Neural cell (in vitro differentiated cells): ENCODE results near the gene CDK12. TPM values are rescaled to one million over a fixed set of nuclear protein-coding genes. Genes with fewer than 3 reads are reported as not detected.

Experiments
- H2AFZ ChIP-seq: fragments of 200-600, 300-800 bp; sonication (generic), shearing (Covaris generic); 2 replicates; pipeline ENCODE4 v1.6.0; 2014; ENCODE audit warnings: low read depth, mild to moderate bottlenecking, antibody characterized with exemption, low read length, moderate library complexity
- H3F3A ChIP-seq: fragments of 200-600 bp; shearing (Covaris generic); 2 replicates; pipeline ENCODE4 v1.6.1; 2016; ENCODE audit warnings: mild to moderate bottlenecking, moderate library complexity, mixed read lengths, antibody characterized with exemption, low read length; ENCODE audit not compliant: insufficient read depth, poor library complexity, severe bottlenecking
- H3K27ac ChIP-seq: fragments of 200-600, 300-800 bp; sonication (generic), shearing (Covaris generic); 2 replicates; pipeline ENCODE4 v1.5.1; 2014; ENCODE audit warnings: mild to moderate bottlenecking, low read length, moderate library complexity
- H3K27me3 ChIP-seq: fragments of 300-800, 200-600 bp; sonication (generic), shearing (Covaris generic); 2 replicates; pipeline ENCODE4 v1.6.0; 2014; ENCODE audit warnings: mild to moderate bottlenecking, low read depth, low read length, moderate library complexity; ENCODE audit not compliant: insufficient read depth
- H3K36me3 ChIP-seq: fragments of 300-800, 200-600 bp; sonication (generic), shearing (Covaris generic); 2 replicates; pipeline ENCODE4 v1.5.1; 2014; ENCODE audit warnings: mild to moderate bottlenecking, antibody characterized with exemption, low read length, moderate library complexity; ENCODE audit not compliant: insufficient read depth
- H3K4me2 ChIP-seq: fragments of 300-800, 200-600 bp; sonication (generic), shearing (Covaris generic); 2 replicates; pipeline ENCODE4 v1.6.0; 2014; ENCODE audit warnings: mild to moderate bottlenecking, low read length
- H3K4me3 ChIP-seq: fragments of 300-800, 200-600 bp; sonication (generic), shearing (Covaris generic); 2 replicates; pipeline ENCODE4 v1.5.1; 2014; ENCODE audit warnings: mild to moderate bottlenecking, low read length, moderate library complexity
- H3K79me2 ChIP-seq: fragments of 200-600 bp; shearing (Covaris generic); replicated peaks from 2 replicates; pipeline ENCODE4 v1.6.0; 2014; ENCODE audit warnings: mild to moderate bottlenecking, low read length, moderate library complexity; ENCODE audit not compliant: insufficient read depth
- H3K9ac ChIP-seq: fragments of 300-800, 200-600 bp; sonication (generic), shearing (Covaris generic); 2 replicates; pipeline ENCODE4 v1.6.1; 2016; ENCODE audit warnings: mild to moderate bottlenecking, low read length, mixed read lengths
- H3K9me2 ChIP-seq: fragments of 200-600 bp; shearing (Covaris generic); 2 replicates; pipeline ENCODE4 v1.6.1; 2016; ENCODE audit warnings: mild to moderate bottlenecking, low read length, mixed read lengths; ENCODE audit not compliant: insufficient read depth
- H3K9me3 ChIP-seq: fragments of 200-600, 300-800 bp; sonication (generic), shearing (Covaris generic); 2 replicates; pipeline ENCODE4 v1.6.1; 2016; ENCODE audit warnings: mild to moderate bottlenecking, mixed run types, low read length, moderate library complexity, mixed read lengths
- H4K20me1 ChIP-seq: fragments of 200-600 bp; shearing (Covaris generic); 2 replicates; pipeline ENCODE4 v1.6.1; 2016; ENCODE audit warnings: mild to moderate bottlenecking, mixed run types; ENCODE audit not compliant: insufficient read depth
- EP300 ChIP-seq: fragments of 450-650 bp; conservative IDR thresholded peaks from 2 replicates; pipeline ENCODE4 v1.6.1; 2014; ENCODE audit warnings: antibody characterized with exemption, mild to moderate bottlenecking, moderate library complexity; ENCODE audit not compliant: poor library complexity, severe bottlenecking
- EZH2 ChIP-seq: fragments of 200-600, 300-800 bp; shearing (Covaris generic), sonication (generic); IDR thresholded peaks from 2 replicates; pipeline ENCODE4 v1.6.1; 2014; ENCODE audit warnings: antibody characterized with exemption, low read length, borderline replicate concordance, mild to moderate bottlenecking; ENCODE audit not compliant: insufficient read depth, poor library complexity, severe bottlenecking
- MXI1 ChIP-seq: fragments of 450-650 bp; conservative IDR thresholded peaks from 2 replicates; pipeline ENCODE4 v1.6.1; 2014; ENCODE audit warnings: antibody characterized with exemption, mild to moderate bottlenecking; ENCODE audit not compliant: poor library complexity, severe bottlenecking
- POLR2AphosphoS5 ChIP-seq: IDR thresholded peaks from 2 replicates; pipeline ENCODE4 v1.6.1; 2012
- RAD21 ChIP-seq: fragments of 450-650 bp; conservative IDR thresholded peaks from 2 replicates; pipeline ENCODE4 v1.6.1; 2014; ENCODE audit warnings: antibody characterized with exemption, mild to moderate bottlenecking, moderate library complexity
- SMC3 ChIP-seq: fragments of 450-650 bp; conservative IDR thresholded peaks from 2 replicates; pipeline ENCODE4 v1.6.1; 2014; ENCODE audit warnings: antibody characterized with exemption, mild to moderate bottlenecking, moderate library complexity; ENCODE audit not compliant: poor library complexity
- TAF1 ChIP-seq: IDR thresholded peaks from 2 replicates; pipeline ENCODE4 v1.6.1; 2012; ENCODE audit warnings: low read depth
- polyA plus RNA-seq: library from polyadenylated mRNA; depleted of rRNA; stranded (reverse); fragments of >200 nt; gene quantifications from 2 replicates; pipeline ENCODE4 v1.2.3, GENCODE V29; 2014
- TF ChIP-seq, protein P1 (sequence below): fragments of 450-650 bp; IDR thresholded peaks from 2 replicates; pipeline ENCODE4 v1.5.1; 2014; ENCODE audit warnings: antibody characterized with exemption, mild to moderate bottlenecking, moderate library complexity; ENCODE audit not compliant: poor library complexity, severe bottlenecking
- TF ChIP-seq, protein P2 (sequence below): IDR thresholded peaks from 2 replicates; pipeline ENCODE4 v1.6.1; 2012; ENCODE audit warnings: borderline replicate concordance

CDK12 gene
- polyA plus RNA-seq, 1 donor from 2014 or later = 10.4 TPM

DNA sequence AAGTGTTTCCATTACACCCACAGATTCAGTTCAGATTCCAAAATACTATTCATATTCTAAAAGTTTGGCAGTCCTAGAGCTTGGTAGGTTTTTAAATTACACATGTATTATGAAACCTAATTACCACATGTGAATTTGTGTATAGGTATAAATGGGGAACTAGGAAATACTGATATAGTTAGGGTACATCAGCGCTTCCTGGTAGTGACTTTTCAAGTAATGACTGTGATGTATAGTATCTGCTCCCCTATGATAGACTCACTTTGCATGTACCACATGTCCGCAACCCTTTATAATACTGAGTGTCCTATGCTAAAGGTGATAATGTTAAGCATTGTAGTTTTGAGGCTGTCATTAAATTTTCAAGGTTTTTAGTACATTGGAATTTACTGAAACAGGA lies 22.9 kb downstream of the CDK12 start:
- Histone ChIP-seq H3K4me2 (no peak overlapping the region), H3K27ac (no peak overlapping the region), H3K9me3 (no peaks in the 10 kb centered on the region), H4K20me1 (no peaks in the 10 kb centered on the region), H3K27me3 (no peaks in the 10 kb centered on the region), H3K4me3 (no peak overlapping the region), H2AFZ (no peak overlapping the region), H3K9ac (no peak overlapping the region), H3K79me2 (peaks cover 10% of the 10 kb centered on the region), H3K9me2 (no peaks in the 10 kb centered on the region), H3F3A (no peaks in the 10 kb centered on the region), H3K36me3 (no peaks in the 10 kb centered on the region)
- TF ChIP-seq, protein P1, sequence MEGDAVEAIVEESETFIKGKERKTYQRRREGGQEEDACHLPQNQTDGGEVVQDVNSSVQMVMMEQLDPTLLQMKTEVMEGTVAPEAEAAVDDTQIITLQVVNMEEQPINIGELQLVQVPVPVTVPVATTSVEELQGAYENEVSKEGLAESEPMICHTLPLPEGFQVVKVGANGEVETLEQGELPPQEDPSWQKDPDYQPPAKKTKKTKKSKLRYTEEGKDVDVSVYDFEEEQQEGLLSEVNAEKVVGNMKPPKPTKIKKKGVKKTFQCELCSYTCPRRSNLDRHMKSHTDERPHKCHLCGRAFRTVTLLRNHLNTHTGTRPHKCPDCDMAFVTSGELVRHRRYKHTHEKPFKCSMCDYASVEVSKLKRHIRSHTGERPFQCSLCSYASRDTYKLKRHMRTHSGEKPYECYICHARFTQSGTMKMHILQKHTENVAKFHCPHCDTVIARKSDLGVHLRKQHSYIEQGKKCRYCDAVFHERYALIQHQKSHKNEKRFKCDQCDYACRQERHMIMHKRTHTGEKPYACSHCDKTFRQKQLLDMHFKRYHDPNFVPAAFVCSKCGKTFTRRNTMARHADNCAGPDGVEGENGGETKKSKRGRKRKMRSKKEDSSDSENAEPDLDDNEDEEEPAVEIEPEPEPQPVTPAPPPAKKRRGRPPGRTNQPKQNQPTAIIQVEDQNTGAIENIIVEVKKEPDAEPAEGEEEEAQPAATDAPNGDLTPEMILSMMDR = no peak
- no peak for TF ChIP-seq EZH2
- TF ChIP-seq EP300 = no peak
- TF ChIP-seq MXI1 = no peak
- TF ChIP-seq, protein P2, sequence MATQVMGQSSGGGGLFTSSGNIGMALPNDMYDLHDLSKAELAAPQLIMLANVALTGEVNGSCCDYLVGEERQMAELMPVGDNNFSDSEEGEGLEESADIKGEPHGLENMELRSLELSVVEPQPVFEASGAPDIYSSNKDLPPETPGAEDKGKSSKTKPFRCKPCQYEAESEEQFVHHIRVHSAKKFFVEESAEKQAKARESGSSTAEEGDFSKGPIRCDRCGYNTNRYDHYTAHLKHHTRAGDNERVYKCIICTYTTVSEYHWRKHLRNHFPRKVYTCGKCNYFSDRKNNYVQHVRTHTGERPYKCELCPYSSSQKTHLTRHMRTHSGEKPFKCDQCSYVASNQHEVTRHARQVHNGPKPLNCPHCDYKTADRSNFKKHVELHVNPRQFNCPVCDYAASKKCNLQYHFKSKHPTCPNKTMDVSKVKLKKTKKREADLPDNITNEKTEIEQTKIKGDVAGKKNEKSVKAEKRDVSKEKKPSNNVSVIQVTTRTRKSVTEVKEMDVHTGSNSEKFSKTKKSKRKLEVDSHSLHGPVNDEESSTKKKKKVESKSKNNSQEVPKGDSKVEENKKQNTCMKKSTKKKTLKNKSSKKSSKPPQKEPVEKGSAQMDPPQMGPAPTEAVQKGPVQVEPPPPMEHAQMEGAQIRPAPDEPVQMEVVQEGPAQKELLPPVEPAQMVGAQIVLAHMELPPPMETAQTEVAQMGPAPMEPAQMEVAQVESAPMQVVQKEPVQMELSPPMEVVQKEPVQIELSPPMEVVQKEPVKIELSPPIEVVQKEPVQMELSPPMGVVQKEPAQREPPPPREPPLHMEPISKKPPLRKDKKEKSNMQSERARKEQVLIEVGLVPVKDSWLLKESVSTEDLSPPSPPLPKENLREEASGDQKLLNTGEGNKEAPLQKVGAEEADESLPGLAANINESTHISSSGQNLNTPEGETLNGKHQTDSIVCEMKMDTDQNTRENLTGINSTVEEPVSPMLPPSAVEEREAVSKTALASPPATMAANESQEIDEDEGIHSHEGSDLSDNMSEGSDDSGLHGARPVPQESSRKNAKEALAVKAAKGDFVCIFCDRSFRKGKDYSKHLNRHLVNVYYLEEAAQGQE = no peak
- no peak for TF ChIP-seq POLR2AphosphoS5
- TF ChIP-seq RAD21 = no peak
- no peak for TF ChIP-seq SMC3
- TF ChIP-seq TAF1 = no peak

DNA sequence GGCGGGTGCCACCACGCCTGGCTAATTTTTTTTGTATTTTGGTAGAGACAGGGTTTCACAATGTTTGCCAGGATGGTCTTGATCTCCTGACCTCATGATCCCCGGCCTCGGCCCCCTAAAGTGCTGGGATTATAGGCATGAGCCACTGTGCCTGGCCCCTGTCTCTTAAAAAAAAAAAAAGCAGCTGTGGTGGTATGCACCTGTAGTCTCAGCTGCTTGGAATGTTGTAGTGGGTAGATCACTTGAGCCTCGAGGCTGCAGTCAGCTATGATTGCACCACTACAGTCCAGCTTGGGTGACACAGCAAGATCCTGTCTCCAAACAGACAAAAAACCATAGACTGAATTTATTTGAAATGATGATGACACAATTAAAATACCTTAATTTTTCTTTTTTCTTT lies 24.3 kb downstream of the CDK12 start:
- H3K27ac ChIP-seq = no peak overlapping the region
- H3K9ac ChIP-seq = no peak overlapping the region
- no peaks in the 10 kb centered on the region for H3F3A ChIP-seq
- H3K4me2 ChIP-seq = no peak overlapping the region
- no peaks in the 10 kb centered on the region for H3K36me3 ChIP-seq
- H3K9me2 ChIP-seq = no peaks in the 10 kb centered on the region
- no peak overlapping the region for H3K4me3 ChIP-seq
- no peaks in the 10 kb centered on the region for H4K20me1 ChIP-seq
- TF ChIP-seq RAD21 = no peak
- no peaks in the 10 kb centered on the region for H3K9me3 ChIP-seq
- no peaks in the 10 kb centered on the region for H3K27me3 ChIP-seq
- H3K79me2 ChIP-seq = peaks cover 10% of the 10 kb centered on the region
- H2AFZ ChIP-seq = no peak overlapping the region

DNA sequence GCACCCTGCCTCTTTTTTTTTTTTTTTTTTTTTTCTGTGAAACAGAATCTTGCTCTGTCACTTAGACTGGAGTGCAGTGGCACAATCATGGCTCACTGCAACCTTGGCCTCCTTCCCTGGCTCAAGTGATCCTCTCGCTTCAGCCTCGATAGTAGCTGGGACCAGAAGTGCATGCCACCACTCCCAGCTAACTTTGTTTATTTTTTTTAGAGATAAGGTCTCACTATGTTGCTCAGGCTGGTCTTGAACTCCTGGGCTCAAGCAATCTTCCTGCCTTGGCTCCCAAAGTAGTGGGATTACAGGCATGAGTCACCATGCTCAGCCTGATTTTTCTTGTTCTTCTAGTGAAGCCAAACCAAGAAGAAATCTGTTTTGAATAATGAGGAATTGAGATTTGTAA lies 25.0 kb downstream of the CDK12 start:
- Histone ChIP-seq H3F3A (no peaks in the 10 kb centered on the region), H3K4me3 (no peak overlapping the region), H3K4me2 (no peak overlapping the region), H2AFZ (no peak overlapping the region), H3K27me3 (no peaks in the 10 kb centered on the region), H3K36me3 (no peaks in the 10 kb centered on the region), H3K9me3 (no peaks in the 10 kb centered on the region), H3K9me2 (no peaks in the 10 kb centered on the region), H4K20me1 (no peaks in the 10 kb centered on the region), H3K27ac (no peak overlapping the region), H3K9ac (no peak overlapping the region), H3K79me2 (peaks cover 10% of the 10 kb centered on the region)
- TF ChIP-seq TAF1 (no peak), POLR2AphosphoS5 (no peak), EP300 (no peak), MXI1 (no peak), EZH2 (no peak), RAD21 (no peak), SMC3 (no peak)
- TF ChIP-seq, protein P1 = no peak
- TF ChIP-seq, protein P2 = no peak
